Cardiac septum (tissue), 1 donor: ENCODE measurements around the gene HOXB9. TPM values are rescaled to one million over a fixed set of nuclear protein-coding genes. Genes with fewer than 3 reads are reported as not detected.

Experiments used
- DNase-seq: peaks from one replicate; pipeline ENCODE4 v3.0.0-alpha.2; 2020; ENCODE audit warnings: low spot score
- intact Hi-C: fragments of 100-400 bp; cut with DNase I; formaldehyde crosslinking; loops from one replicate; pipeline ENCODE4 v1.14.0; 2022
- total RNA-seq: library from RNA; stranded (reverse); fragmentation: NEBNext Ultra II Directional; extraction: Animal tissue kit (Norgen Biotek cat#: 25700); gene quantifications from one replicate; pipeline ENCODE4 v1.2.1, GENCODE V29; 2021
- donor health status: DM: no; HTN: no; CAD: no.

The HOXB9 gene
- total RNA-seq, 1 donor from 2014 or later = not detected

GRCh38 chr17:48591255-48592056, 34.7 kb downstream of the HOXB9 start:
- intact Hi-C loops = loop anchor here (5.0 to 10.0 kb wide), 2 partner anchors 254 to 347 kb away; no protein-coding TSS in a partner anchor
- no peak for DNase-seq

GRCh38 chr17:48590607-48591161, 35.5 kb downstream of the HOXB9 start:
- intact Hi-C loops = loop anchor here (5.0 to 10.0 kb wide), 2 partner anchors 253 to 346 kb away; no protein-coding TSS in a partner anchor
- DNase-seq = no peak

GRCh38 chr17:48589831-48590606, 36.1 kb downstream of the HOXB9 start, which contains the start of gene HOXB3:
HOXB3 (minus strand) TSS chr17:48590241; CDS start chr17:48552474, 37,767 bp downstream.
- intact Hi-C loops = loop anchor here (2.0 to 10.0 kb wide), 3 partner anchors 97 to 345 kb away; no protein-coding TSS in a partner anchor
- no peak for DNase-seq

GRCh38 chr17:48589060-48589830, 36.9 kb downstream of the HOXB9 start:
- intact Hi-C loops = loop anchor here (2.0 kb wide), 1 partner anchor 96 kb away; no protein-coding TSS in a partner anchor
- DNase-seq = no peak

- no peak for DNase-seq
- intact Hi-C loops = loop anchor here (2.0 kb wide), 1 partner anchor 96 kb away; no protein-coding TSS in a partner anchor
These were observed 37.6 kb downstream of the HOXB9 start for GRCh38 chr17:48588528-48588927.

- intact Hi-C loops = loop anchor here (2.0 kb wide), 1 partner anchor 95 kb away; no protein-coding TSS in a partner anchor
- no peak for DNase-seq
These were observed 38.1 kb downstream of the HOXB9 start for GRCh38 chr17:48588074-48588415.

- DNase-seq = no peak
- intact Hi-C loops = loop anchor here (2.0 kb wide), 1 partner anchor 95 kb away; no protein-coding TSS in a partner anchor
These were observed 38.7 kb downstream of the HOXB9 start for GRCh38 chr17:48587276-48588073.

GRCh38 chr17:48586355-48587258, 39.6 kb downstream of the HOXB9 start:
- intact Hi-C loops = no loop called here
- no peak for DNase-seq

- intact Hi-C loops = no loop called here
- no peak for DNase-seq
These were observed 41.9 kb downstream of the HOXB9 start for GRCh38 chr17:48584223-48584741.

GRCh38 chr17:48583708-48584222, 42.4 kb downstream of the HOXB9 start:
- intact Hi-C loops = no loop called here
- DNase-seq = no peak

- intact Hi-C loops = no loop called here
These were observed 43.4 kb downstream of the HOXB9 start for GRCh38 chr17:48582750-48583069.

GRCh38 chr17:48579760-48580554, 46.2 kb downstream of the HOXB9 start:
- intact Hi-C loops = loop anchor here (1.0 kb wide), 1 partner anchor 37 kb away; no protein-coding TSS in a partner anchor
- DNase-seq = no peak

More at GRCh38 chr17:48582750-48583069, 43.4 kb downstream of the HOXB9 start:
- DNase-seq = no peak

- no peak for DNase-seq
- intact Hi-C loops = loop anchor here (1.0 kb wide), 1 partner anchor 36 kb away; no protein-coding TSS in a partner anchor
These were observed 46.7 kb downstream of the HOXB9 start for GRCh38 chr17:48579471-48579759.

GRCh38 chr17:48578616-48579470, 47.3 kb downstream of the HOXB9 start:
- intact Hi-C loops = loop anchor here (1.0 kb wide), 1 partner anchor 36 kb away; no protein-coding TSS in a partner anchor
- no peak for DNase-seq

- peak; percentile 88 for DNase-seq
- intact Hi-C loops = no loop called here
These were observed 48.1 kb downstream of the HOXB9 start, which contains the start of gene HOXB4 for GRCh38 chr17:48577946-48578615. HOXB4 (minus strand) TSS chr17:48578350; CDS start chr17:48578319, 31 bp downstream.
